Measurements from ENCODE around the gene ZNF573.

DNA sequence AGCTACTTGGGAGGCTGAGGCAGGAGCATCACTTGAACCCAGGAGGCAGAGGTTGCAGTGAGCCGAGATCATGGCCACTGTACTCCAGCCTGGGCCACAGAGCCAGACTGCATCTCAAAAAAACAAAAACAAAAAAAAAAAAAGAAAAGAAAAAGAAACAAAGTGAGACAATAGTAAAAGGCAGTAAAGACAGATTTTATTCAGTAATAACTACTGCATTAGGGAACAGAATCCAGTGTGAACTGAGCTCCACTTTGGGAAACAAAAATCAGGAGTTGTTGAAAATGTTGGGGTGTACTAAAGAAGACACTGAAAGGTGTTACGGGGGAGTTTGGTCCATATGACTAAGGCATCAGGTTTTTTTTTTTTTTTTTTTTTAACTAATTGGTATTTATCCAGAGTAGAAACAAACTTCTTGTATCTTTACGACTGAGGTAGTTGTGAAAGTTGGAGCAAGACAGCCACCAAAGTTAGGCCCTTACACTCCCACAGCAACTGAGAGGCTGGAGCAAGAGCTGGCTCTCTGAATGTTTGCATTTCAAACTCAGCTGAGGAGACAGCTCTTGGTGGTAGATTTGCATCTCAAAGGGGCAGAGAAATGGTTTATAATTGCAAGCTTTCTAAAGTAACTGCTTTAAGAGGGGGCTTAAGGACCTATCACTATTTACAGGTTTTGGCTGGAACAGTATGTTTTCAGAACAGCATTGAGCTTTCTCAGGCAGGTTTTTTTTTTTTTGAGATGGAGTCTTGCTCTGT is 84.1 kb downstream of the ZNF573 start:
- TF ChIP-seq, protein P1, sequence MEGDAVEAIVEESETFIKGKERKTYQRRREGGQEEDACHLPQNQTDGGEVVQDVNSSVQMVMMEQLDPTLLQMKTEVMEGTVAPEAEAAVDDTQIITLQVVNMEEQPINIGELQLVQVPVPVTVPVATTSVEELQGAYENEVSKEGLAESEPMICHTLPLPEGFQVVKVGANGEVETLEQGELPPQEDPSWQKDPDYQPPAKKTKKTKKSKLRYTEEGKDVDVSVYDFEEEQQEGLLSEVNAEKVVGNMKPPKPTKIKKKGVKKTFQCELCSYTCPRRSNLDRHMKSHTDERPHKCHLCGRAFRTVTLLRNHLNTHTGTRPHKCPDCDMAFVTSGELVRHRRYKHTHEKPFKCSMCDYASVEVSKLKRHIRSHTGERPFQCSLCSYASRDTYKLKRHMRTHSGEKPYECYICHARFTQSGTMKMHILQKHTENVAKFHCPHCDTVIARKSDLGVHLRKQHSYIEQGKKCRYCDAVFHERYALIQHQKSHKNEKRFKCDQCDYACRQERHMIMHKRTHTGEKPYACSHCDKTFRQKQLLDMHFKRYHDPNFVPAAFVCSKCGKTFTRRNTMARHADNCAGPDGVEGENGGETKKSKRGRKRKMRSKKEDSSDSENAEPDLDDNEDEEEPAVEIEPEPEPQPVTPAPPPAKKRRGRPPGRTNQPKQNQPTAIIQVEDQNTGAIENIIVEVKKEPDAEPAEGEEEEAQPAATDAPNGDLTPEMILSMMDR (IDR thresholded peaks at IDR 0.05; ENCODE audit: insufficient read depth, low read length, poor library complexity, severe bottlenecking): no peak
- no peak for TF ChIP-seq EZH2phosphoT487 (conservative IDR thresholded peaks at IDR 0.05; ENCODE audit: low read length)
